K562 (cell line): ENCODE data around the gene CD93. TPM values are rescaled to one million over a fixed set of nuclear protein-coding genes. Genes with fewer than 3 reads are reported as not detected.

Source experiments
- CCNT2 ChIP-seq: IDR thresholded peaks from 2 replicates; pipeline ENCODE4 v1.6.1; 2011; ENCODE audit warnings: borderline replicate concordance, low read depth, mild to moderate bottlenecking, moderate library complexity, mixed read lengths, low read length; ENCODE audit not compliant: insufficient read length; ENCODE audit errors: extremely low read depth
- CEBPB ChIP-seq: fragments of 450-650 bp; IDR thresholded peaks from 2 replicates; pipeline ENCODE4 v1.6.1; 2016; ENCODE audit warnings: missing genetic modification characterization, missing compliant biosample characterization
- FOXJ2 ChIP-seq: fragments of 200-800 bp; sonication (Bioruptor generic); IDR thresholded peaks from 2 replicates; pipeline ENCODE4 v1.6.1; 2016; ENCODE audit warnings: missing genetic modification characterization, missing compliant biosample characterization
- GABPA ChIP-seq: fragments of 200-800 bp; sonication (Bioruptor generic); conservative IDR thresholded peaks from 2 replicates; pipeline ENCODE4 v1.6.1; 2016; ENCODE audit warnings: low read depth, missing genetic modification characterization, missing compliant biosample characterization
- HSF4 ChIP-seq: fragments of 250-450 bp; sonication (Bioruptor Pico); IDR thresholded peaks from 2 replicates; pipeline ENCODE4 v2.1.2; 2022; ENCODE audit warnings: mild to moderate bottlenecking, moderate library complexity, borderline replicate concordance
- JUND ChIP-seq, 2 experiments: IDR thresholded peaks; 2 replicates in 1 of 2; 3 replicates in 1 of 2; pipeline ENCODE4 v1.6.1; 2011; ENCODE audit warnings: borderline replicate concordance in 2 of 2, low read depth in 2 of 2, low read length in 2 of 2, improper control_type of control experiment in 1 of 2, missing biosample characterization in 1 of 2, missing genetic modification characterization in 1 of 2, missing genetic modification reagents in 1 of 2
- NBN ChIP-seq: fragments of 450-650 bp; IDR thresholded peaks from 2 replicates; pipeline ENCODE4 v1.6.1; 2016; ENCODE audit warnings: low read depth, mild to moderate bottlenecking
- PHB2 ChIP-seq: fragments of 450-650 bp; IDR thresholded peaks from 2 replicates; pipeline ENCODE4 v1.6.1; 2017; ENCODE audit warnings: low read depth
- RCOR1 ChIP-seq, 2 experiments: IDR thresholded peaks; 2 replicates each; pipeline ENCODE4 v1.6.1; 2012; ENCODE audit warnings: low read depth in 2 of 2, low read length in 2 of 2, borderline replicate concordance in 1 of 2, improper control_type of control experiment in 1 of 2
- RFX5 ChIP-seq: IDR thresholded peaks from 2 replicates; pipeline ENCODE4 v1.6.1; 2011; ENCODE audit warnings: low read depth, mild to moderate bottlenecking, improper control_type of control experiment, low read length
- SMARCE1 ChIP-seq: fragments of 450-650 bp; IDR thresholded peaks from 2 replicates; pipeline ENCODE4 v1.7.1; 2016; ENCODE audit warnings: mild to moderate bottlenecking
- TEAD4 ChIP-seq, 2 experiments: sonication (generic) in 1 of 2; formaldehyde crosslinking in 1 of 2; IDR thresholded peaks; 2 replicates each; pipeline versions ENCODE4 v1.6.1 to v1.8.0; 2012 to 2022; ENCODE audit warnings: borderline replicate concordance in 1 of 2, inconsistent platforms in 1 of 2, low read length in 1 of 2, mild to moderate bottlenecking in 1 of 2, missing genetic modification reagents in 1 of 2
- ZBED1 ChIP-seq: IDR thresholded peaks from 2 replicates; pipeline ENCODE4 v1.6.1; 2014
- ZNF217 ChIP-seq: sonication (generic); formaldehyde crosslinking; IDR thresholded peaks from 2 replicates; pipeline ENCODE4 v1.8.0; 2022; ENCODE audit warnings: mild to moderate bottlenecking, missing genetic modification reagents
- ZNF24 ChIP-seq: fragments of 450-650 bp; IDR thresholded peaks from 2 replicates; pipeline ENCODE4 v1.6.1; 2016
- ZNF778 ChIP-seq: fragments of 450-650 bp; formaldehyde crosslinking; IDR thresholded peaks from 2 replicates; pipeline ENCODE4 v1.4.0; 2020; ENCODE audit warnings: mild to moderate bottlenecking, moderate library complexity
- ZSCAN32 ChIP-seq: fragments of 450-650 bp; formaldehyde crosslinking; IDR thresholded peaks from 2 replicates; pipeline ENCODE4 v1.4.0; 2020; ENCODE audit warnings: mild to moderate bottlenecking, moderate library complexity
- polyA plus RNA-seq, 8 experiments: library from polyadenylated mRNA; depleted of rRNA in 4 of 8; stranded (reverse) in 5 of 8; unstranded in 3 of 8; fragments of >200 nt; fragmentation: Nextera tagmentation in 2 of 8; fragmentation: Illumina TruSeq in 1 of 8; extraction: Ambion mirVana in 2 of 8; extraction: Trizol in 1 of 8; gene quantifications; 2 replicates each; pipeline versions ENCODE4 v1.2.1 to v1.2.3, GENCODE V29; 2011 to 2014; ENCODE audit warnings: inconsistent platforms in 1 of 8, missing spikeins in 1 of 8
- total RNA-seq, 7 experiments: library from RNA; depleted of rRNA in 6 of 7; stranded (reverse); fragments of >200 nt in 6 of 7; fragmentation: Illumina TruSeq in 2 of 7; extraction: Trizol in 2 of 7; gene quantifications; 2 replicates each; pipeline versions ENCODE4 v1.2.1 to v1.2.3, GENCODE V29; 2011 to 2021; ENCODE audit warnings: low replicate concordance in 1 of 7
- TF ChIP-seq, protein P1 (sequence below): sonication (generic); formaldehyde crosslinking; IDR thresholded peaks from 2 replicates; pipeline ENCODE4 v1.8.0; 2023; ENCODE audit warnings: missing genetic modification reagents, mild to moderate bottlenecking, borderline replicate concordance
- TF ChIP-seq, protein P2 (sequence below): IDR thresholded peaks from 2 replicates; pipeline ENCODE4 v1.6.1; 2014; ENCODE audit warnings: antibody characterized with exemption
- TF ChIP-seq, protein P3 (sequence below): fragments of 450-650 bp; IDR thresholded peaks from 2 replicates; pipeline ENCODE4 v1.6.1; 2017; ENCODE audit warnings: mild to moderate bottlenecking, moderate library complexity

CD93 gene
- total and polyA plus RNA-seq, 9 of the 15 experiments (the other 6 are each of a cell fraction or from before 2014, with no cell fraction given) = 0.03 to 0.20 (median 0.05) TPM

DNA sequence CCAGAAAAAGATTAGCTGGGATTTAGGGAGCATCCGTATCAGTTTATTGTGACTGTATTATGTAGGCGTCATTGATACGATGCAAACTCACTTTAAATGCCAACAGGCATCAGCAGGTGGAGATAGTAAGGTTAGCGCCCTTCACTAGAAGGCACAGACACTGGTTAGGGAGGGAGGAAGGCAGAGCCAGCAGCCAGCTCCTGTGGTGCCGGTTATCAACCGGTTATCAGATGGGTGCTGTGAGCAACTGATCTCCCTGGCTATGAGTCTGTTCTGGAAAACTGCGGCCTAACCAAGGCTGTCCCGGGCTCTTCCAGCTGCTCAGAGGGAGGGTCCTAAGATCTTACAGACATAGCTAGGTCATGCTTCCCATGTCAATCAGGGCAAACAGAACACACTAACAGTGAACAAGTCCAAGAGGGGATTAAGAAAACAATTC lies 47.5 kb upstream of the CD93 start (continued):
- TF ChIP-seq NBN = no peak
- peak; percentile 23; the same call in 1 of the 2 replicates for TF ChIP-seq SMARCE1
- TF ChIP-seq ZNF778 (CRISPR knock-in tag) = no peak
- no peak for TF ChIP-seq ZSCAN32 (CRISPR knock-in tag)
- TF ChIP-seq FOXJ2 (tag) = no peak
- TF ChIP-seq, protein P1, sequence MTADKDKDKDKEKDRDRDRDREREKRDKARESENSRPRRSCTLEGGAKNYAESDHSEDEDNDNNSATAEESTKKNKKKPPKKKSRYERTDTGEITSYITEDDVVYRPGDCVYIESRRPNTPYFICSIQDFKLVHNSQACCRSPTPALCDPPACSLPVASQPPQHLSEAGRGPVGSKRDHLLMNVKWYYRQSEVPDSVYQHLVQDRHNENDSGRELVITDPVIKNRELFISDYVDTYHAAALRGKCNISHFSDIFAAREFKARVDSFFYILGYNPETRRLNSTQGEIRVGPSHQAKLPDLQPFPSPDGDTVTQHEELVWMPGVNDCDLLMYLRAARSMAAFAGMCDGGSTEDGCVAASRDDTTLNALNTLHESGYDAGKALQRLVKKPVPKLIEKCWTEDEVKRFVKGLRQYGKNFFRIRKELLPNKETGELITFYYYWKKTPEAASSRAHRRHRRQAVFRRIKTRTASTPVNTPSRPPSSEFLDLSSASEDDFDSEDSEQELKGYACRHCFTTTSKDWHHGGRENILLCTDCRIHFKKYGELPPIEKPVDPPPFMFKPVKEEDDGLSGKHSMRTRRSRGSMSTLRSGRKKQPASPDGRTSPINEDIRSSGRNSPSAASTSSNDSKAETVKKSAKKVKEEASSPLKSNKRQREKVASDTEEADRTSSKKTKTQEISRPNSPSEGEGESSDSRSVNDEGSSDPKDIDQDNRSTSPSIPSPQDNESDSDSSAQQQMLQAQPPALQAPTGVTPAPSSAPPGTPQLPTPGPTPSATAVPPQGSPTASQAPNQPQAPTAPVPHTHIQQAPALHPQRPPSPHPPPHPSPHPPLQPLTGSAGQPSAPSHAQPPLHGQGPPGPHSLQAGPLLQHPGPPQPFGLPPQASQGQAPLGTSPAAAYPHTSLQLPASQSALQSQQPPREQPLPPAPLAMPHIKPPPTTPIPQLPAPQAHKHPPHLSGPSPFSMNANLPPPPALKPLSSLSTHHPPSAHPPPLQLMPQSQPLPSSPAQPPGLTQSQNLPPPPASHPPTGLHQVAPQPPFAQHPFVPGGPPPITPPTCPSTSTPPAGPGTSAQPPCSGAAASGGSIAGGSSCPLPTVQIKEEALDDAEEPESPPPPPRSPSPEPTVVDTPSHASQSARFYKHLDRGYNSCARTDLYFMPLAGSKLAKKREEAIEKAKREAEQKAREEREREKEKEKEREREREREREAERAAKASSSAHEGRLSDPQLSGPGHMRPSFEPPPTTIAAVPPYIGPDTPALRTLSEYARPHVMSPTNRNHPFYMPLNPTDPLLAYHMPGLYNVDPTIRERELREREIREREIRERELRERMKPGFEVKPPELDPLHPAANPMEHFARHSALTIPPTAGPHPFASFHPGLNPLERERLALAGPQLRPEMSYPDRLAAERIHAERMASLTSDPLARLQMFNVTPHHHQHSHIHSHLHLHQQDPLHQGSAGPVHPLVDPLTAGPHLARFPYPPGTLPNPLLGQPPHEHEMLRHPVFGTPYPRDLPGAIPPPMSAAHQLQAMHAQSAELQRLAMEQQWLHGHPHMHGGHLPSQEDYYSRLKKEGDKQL (CRISPR knock-in tag) = 0 out of 2 replicates have a peak, but pooled peaks have one; percentile 34
- TF ChIP-seq RCOR1 (IDR thresholded peaks at IDR 0.05; ENCODE audit: borderline replicate concordance in 1 of 2, low read depth in 2 of 2, low read length in 2 of 2) = peak in 1 of 2 experiments; percentile 41; a peak in 1 of 4 replicates
- peak; percentile 75 for TF ChIP-seq CCNT2
- peak; percentile 26; the same call in 1 of the 2 replicates for TF ChIP-seq JUND (IDR thresholded peaks at IDR 0.05; ENCODE audit: borderline replicate concordance, low read depth, low read length)
- peak; percentile 59; the same call in 1 of the 3 replicates for TF ChIP-seq JUND (tag; IDR thresholded peaks at IDR 0.05; ENCODE audit: borderline replicate concordance, low read depth, low read length)
- TF ChIP-seq TEAD4 (IDR thresholded peaks at IDR 0.05; ENCODE audit: low read length) = peak; percentile 78
- TF ChIP-seq TEAD4 (CRISPR knock-in tag; IDR thresholded peaks at IDR 0.05; ENCODE audit: borderline replicate concordance) = no peak
- no peak for TF ChIP-seq ZBED1
- no peak for TF ChIP-seq ZNF24
- no peak for TF ChIP-seq RFX5
- no peak for TF ChIP-seq PHB2
- TF ChIP-seq, protein P2, sequence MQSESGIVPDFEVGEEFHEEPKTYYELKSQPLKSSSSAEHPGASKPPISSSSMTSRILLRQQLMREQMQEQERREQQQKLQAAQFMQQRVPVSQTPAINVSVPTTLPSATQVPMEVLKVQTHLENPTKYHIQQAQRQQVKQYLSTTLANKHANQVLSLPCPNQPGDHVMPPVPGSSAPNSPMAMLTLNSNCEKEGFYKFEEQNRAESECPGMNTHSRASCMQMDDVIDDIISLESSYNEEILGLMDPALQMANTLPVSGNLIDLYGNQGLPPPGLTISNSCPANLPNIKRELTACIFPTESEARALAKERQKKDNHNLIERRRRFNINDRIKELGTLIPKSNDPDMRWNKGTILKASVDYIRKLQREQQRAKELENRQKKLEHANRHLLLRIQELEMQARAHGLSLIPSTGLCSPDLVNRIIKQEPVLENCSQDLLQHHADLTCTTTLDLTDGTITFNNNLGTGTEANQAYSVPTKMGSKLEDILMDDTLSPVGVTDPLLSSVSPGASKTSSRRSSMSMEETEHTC = no peak
- no peak for TF ChIP-seq HSF4 (CRISPR knock-in tag)
- TF ChIP-seq CEBPB (tag) = no peak
- TF ChIP-seq ZNF217 (CRISPR knock-in tag) = no peak
- TF ChIP-seq, protein P3, sequence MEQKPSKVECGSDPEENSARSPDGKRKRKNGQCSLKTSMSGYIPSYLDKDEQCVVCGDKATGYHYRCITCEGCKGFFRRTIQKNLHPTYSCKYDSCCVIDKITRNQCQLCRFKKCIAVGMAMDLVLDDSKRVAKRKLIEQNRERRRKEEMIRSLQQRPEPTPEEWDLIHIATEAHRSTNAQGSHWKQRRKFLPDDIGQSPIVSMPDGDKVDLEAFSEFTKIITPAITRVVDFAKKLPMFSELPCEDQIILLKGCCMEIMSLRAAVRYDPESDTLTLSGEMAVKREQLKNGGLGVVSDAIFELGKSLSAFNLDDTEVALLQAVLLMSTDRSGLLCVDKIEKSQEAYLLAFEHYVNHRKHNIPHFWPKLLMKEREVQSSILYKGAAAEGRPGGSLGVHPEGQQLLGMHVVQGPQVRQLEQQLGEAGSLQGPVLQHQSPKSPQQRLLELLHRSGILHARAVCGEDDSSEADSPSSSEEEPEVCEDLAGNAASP = no peak
- no peak for TF ChIP-seq GABPA
